Nephron (organoid): ENCODE measurements around the gene FOXN4.

Source experiments
- H3K27ac Mint-ChIP-seq, 3 experiments: 2 replicates each; pipeline ENCODE4 v1.8.0; 2020; ENCODE audit warnings: mixed read lengths in 3 of 3, mild to moderate bottlenecking in 2 of 3, moderate library complexity in 1 of 3
- H3K27me3 Mint-ChIP-seq: 2 replicates; pipeline ENCODE4 v1.8.0; 2021; ENCODE audit warnings: low read depth, mild to moderate bottlenecking, moderate library complexity, mixed read lengths
- H3K36me3 Mint-ChIP-seq: 2 replicates; pipeline ENCODE4 v1.8.0; 2020; ENCODE audit warnings: low read depth, mixed read lengths
- H3K4me1 Mint-ChIP-seq: 2 replicates; pipeline ENCODE4 v1.8.0; 2020; ENCODE audit warnings: mixed read lengths
- H3K4me3 Mint-ChIP-seq, 3 experiments: 2 replicates each; pipeline ENCODE4 v1.8.0; 2020; ENCODE audit warnings: mild to moderate bottlenecking in 3 of 3, mixed read lengths in 3 of 3, moderate library complexity in 2 of 3
- H3K9me3 Mint-ChIP-seq: 2 replicates; pipeline ENCODE4 v1.8.0; 2020; ENCODE audit warnings: mixed read lengths
- TF ChIP-seq, protein P1 (sequence below), 3 experiments: fragments of 200-600 bp; sonication (generic); IDR thresholded peaks; one replicate each; pipeline ENCODE4 v1.5.0; 2021; ENCODE audit warnings: antibody characterized with exemption in 3 of 3; ENCODE audit not compliant: unreplicated experiment in 3 of 3

FOXN4 gene

DNA sequence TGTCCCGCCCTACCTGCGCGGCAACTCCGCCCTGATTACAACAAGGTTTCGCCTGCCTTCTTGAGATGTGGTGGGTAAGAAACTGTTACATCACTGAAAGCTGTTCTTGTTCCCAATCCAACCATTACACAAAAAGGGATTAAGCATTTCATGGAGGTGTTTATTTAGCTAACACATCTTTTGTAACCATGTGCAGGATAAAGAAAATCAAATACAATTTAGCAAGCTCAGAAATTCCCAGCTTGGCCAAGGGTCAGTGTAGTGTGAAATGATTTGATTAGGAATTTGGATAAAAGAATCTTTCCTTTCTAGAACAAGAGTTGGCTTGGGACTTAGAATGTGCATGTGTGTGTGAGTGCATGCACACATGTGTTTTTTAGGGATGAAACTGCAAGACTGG, 6.3 kb downstream of the FOXN4 start:
- Mint-ChIP-seq H3K4me3 (no peak overlapping the region), H3K27ac (no peak overlapping the region), H3K4me1 (no peaks in the 10 kb centered on the region), H3K9me3 (no peaks in the 10 kb centered on the region), H3K27me3 (peaks cover 87% of the 10 kb centered on the region), H3K36me3 (no peaks in the 10 kb centered on the region)
- TF ChIP-seq, protein P1, sequence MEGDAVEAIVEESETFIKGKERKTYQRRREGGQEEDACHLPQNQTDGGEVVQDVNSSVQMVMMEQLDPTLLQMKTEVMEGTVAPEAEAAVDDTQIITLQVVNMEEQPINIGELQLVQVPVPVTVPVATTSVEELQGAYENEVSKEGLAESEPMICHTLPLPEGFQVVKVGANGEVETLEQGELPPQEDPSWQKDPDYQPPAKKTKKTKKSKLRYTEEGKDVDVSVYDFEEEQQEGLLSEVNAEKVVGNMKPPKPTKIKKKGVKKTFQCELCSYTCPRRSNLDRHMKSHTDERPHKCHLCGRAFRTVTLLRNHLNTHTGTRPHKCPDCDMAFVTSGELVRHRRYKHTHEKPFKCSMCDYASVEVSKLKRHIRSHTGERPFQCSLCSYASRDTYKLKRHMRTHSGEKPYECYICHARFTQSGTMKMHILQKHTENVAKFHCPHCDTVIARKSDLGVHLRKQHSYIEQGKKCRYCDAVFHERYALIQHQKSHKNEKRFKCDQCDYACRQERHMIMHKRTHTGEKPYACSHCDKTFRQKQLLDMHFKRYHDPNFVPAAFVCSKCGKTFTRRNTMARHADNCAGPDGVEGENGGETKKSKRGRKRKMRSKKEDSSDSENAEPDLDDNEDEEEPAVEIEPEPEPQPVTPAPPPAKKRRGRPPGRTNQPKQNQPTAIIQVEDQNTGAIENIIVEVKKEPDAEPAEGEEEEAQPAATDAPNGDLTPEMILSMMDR (IDR thresholded peaks at IDR 0.05; ENCODE audit: unreplicated experiment in 3 of 3), result no peak

DNA sequence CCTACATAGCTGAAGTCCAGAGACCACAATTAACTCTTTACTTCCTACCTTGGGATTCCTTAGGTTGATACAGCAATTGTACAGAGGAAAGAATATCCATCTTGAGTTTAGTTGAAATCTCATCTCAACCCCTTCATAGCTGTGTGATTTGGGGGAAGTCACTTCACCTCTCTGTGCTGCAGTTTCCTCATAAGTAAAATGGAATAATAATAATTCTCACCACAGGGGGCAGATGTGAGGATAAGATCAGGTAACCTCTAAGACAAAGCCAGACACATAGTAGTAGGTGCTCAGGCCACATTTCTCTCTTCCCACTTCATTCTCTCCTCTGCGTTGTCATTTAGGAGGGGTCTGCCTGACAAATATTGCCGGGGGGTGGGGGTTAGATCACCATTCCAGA, 6.7 kb downstream of the FOXN4 start:
- H3K27me3 Mint-ChIP-seq, result peaks cover 87% of the 10 kb centered on the region
- no peak overlapping the region for H3K27ac Mint-ChIP-seq
- TF ChIP-seq, protein P1 (IDR thresholded peaks at IDR 0.05; ENCODE audit: unreplicated experiment in 3 of 3), result peak in 1 of 3 experiments; percentile 15
- no peaks in the 10 kb centered on the region for H3K4me1 Mint-ChIP-seq
- H3K9me3 Mint-ChIP-seq, result no peaks in the 10 kb centered on the region
- no peak overlapping the region for H3K4me3 Mint-ChIP-seq
- no peaks in the 10 kb centered on the region for H3K36me3 Mint-ChIP-seq

DNA sequence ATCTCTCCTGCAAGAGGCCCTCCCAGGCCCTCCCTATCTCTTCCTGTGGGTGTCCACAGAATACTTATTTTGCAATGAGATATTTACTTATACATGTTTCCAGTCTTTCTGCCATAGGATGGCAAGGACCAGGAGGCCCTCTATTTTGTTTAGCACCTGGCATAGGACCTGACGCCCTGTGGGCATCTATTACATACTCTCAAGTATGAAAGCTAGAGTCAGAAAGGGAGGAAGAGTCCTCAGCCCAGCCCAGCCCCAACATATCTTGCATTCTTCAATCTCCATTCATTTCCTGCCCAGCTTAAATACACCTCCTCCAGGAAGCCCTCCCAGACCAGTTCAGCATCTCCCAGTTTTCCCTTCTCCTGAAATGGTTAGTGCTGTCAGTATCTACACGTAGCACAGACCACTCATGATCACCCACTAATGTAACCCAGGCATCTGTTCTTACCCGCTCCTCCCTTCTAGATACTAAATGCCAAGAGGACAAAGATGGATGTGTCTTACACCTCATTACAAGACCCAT, 7.4 kb downstream of the FOXN4 start:
- H3K4me1 Mint-ChIP-seq, result no peaks in the 10 kb centered on the region
- no peaks in the 10 kb centered on the region for H3K9me3 Mint-ChIP-seq
- no peak overlapping the region for H3K27ac Mint-ChIP-seq
- TF ChIP-seq, protein P1 (IDR thresholded peaks at IDR 0.05; ENCODE audit: unreplicated experiment in 3 of 3), result no peak
- H3K4me3 Mint-ChIP-seq, result no peak overlapping the region
- H3K36me3 Mint-ChIP-seq, result no peaks in the 10 kb centered on the region
- peaks cover 84% of the 10 kb centered on the region for H3K27me3 Mint-ChIP-seq

DNA sequence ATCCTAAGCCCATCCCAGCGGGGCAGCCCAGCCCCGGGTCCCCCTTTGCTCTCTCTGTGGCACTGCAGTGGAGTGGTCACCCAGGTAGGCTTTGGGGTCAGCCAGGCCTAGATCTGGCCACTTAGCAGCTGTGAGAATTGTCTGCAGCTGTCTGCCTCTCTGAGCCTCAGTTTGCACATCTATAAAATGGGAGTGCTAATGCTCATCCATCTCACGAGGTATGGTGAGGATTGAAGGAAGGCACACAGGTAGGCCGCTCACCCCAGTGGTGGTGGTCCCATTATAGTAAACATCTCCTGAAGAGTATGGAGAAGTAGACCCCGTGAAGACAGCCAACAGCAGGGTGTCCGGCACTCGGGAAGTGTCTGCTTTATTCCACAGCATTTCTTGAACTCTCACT, 9.2 kb downstream of the FOXN4 start:
- Mint-ChIP-seq H3K36me3 (no peaks in the 10 kb centered on the region), H3K27me3 (peaks cover 67% of the 10 kb centered on the region), H3K4me1 (no peaks in the 10 kb centered on the region), H3K4me3 (no peak overlapping the region), H3K27ac (no peak overlapping the region), H3K9me3 (no peaks in the 10 kb centered on the region)
- TF ChIP-seq, protein P1 (IDR thresholded peaks at IDR 0.05; ENCODE audit: unreplicated experiment in 3 of 3), result no peak

DNA sequence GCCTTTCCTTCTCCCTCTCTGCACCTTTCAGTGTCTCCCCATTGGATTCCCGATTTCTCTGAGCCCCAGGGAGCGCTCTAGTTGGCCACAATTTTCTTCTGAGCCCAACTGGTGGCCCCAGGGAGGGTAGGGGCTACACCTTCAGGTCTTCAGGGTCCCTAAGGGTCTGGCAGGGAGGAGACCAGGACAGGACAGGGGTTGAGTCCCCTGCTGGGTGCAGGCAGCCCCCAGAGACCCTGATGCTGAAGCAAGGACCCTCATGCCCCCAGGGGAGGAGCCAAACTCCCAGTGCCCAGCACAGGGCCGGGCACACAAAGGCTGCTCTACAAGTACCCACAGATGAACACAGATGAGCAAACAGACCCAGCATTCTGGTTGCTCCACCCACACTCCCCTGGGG, 12.7 kb downstream of the FOXN4 start:
- Mint-ChIP-seq H3K9me3 (no peaks in the 10 kb centered on the region), H3K27me3 (peaks cover 54% of the 10 kb centered on the region), H3K4me3 (no peak overlapping the region), H3K27ac (no peak overlapping the region), H3K4me1 (no peaks in the 10 kb centered on the region), H3K36me3 (no peaks in the 10 kb centered on the region)
- TF ChIP-seq, protein P1 (IDR thresholded peaks at IDR 0.05; ENCODE audit: unreplicated experiment in 3 of 3), result no peak

DNA sequence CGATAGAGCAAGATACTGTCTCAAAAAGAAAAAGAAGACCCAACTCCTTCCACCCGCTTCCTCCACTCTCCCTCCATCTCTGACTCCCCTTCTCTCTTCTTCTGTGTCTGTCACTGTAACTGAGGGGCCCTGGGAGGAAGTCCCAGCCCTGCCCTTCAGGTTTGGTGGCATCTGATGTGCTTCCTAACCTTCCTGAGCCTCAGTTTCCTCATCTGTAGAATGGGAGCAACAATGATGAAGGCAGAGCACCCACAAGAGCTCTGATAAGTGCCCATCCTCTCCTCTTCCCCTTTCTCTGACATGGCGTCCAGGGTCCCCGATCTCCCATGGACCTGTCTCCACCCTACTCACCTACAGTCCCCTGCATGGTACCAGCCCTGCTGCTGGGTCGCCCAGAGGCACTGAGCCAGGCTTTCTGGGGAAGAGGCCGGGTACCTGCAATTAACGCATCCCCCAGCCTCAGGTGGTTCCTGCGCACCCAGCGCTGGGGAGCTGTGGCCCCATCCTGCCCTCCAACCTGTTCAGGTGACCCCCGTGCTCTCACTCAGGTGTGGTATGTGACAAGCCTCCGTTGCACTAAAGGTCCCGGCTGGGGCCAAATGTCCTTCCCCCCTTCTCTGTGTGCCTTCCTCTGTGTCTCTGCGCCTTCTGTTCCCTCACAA, 13.2 kb downstream of the FOXN4 start:
- H3K4me3 Mint-ChIP-seq, result no peak overlapping the region
- H3K9me3 Mint-ChIP-seq, result no peaks in the 10 kb centered on the region
- no peaks in the 10 kb centered on the region for H3K4me1 Mint-ChIP-seq
- H3K27me3 Mint-ChIP-seq, result peaks cover 54% of the 10 kb centered on the region
- H3K36me3 Mint-ChIP-seq, result no peaks in the 10 kb centered on the region
- no peak overlapping the region for H3K27ac Mint-ChIP-seq
- TF ChIP-seq, protein P1 (IDR thresholded peaks at IDR 0.05; ENCODE audit: unreplicated experiment in 3 of 3), result no peak
